Limb (tissue), 2 donors: ENCODE results near the gene SPDYE1.
"Not testable (repeated sequence)": the region's sequence is repeated elsewhere in the genome, so short reads cannot be mapped to it uniquely, and the experiment has no call there.

Experiments used
- DNase-seq, 2 donors: peaks; one replicate each; pipeline ENCODE4 v3.0.0-alpha.2; 2016; ENCODE audit errors: extremely low spot score in 2 of 2

Gene SPDYE1, protein sequence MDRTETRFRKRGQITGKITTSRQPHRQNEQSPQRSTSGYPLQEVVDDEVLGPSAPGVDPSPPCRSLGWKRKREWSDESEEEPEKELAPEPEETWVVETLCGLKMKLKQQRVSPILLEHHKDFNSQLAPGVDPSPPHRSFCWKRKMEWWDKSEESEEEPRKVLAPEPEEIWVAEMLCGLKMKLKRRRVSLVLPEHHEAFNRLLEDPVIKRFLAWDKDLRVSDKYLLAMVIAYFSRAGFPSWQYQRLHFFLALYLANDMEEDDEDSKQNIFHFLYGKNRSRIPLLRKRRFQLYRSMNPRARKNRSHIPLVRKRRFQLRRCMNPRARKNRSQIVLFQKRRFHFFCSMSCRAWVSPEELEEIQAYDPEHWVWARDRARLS

GRCh38 chr7:43997532-43997931 lies at the start of gene SPDYE1:
Gene SPDYE1, plus strand, starts transcription at chr7:43997897. Its CDS starts 2,053 bp downstream, at chr7:43999950.
- not testable (repeated sequence) for DNase-seq

DNA sequence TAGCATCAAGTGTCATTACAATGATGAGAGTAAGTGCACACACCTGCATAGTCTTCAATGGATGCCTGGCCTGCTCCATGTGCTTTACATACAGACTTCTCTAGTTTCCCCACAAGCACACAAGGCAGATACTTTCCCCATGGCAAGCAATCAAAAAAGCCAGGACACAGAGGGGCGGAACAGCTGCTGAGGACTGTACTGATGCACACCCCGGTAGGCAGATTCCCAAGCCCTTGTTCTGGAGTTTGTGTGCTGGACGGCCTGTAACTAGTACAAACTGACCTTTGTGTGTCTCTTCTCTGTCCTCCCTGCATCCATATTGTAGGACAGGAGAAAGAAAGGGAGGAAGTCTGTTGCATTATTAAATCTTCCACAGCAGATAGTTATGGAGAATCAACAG lies 45.7 kb upstream of the SPDYE1 start:
- DNase-seq, result no peak

- DNase-seq, result no peak
Measured at GRCh38 chr7:43953071-43953470, 44.6 kb upstream of the SPDYE1 start.

GRCh38 chr7:43954524-43955228 lies 43.0 kb upstream of the SPDYE1 start:
- peak in 1 of 2 donors; percentile 43 for DNase-seq

GRCh38 chr7:43956027-43956426 lies 41.7 kb upstream of the SPDYE1 start:
- no peak for DNase-seq

DNA sequence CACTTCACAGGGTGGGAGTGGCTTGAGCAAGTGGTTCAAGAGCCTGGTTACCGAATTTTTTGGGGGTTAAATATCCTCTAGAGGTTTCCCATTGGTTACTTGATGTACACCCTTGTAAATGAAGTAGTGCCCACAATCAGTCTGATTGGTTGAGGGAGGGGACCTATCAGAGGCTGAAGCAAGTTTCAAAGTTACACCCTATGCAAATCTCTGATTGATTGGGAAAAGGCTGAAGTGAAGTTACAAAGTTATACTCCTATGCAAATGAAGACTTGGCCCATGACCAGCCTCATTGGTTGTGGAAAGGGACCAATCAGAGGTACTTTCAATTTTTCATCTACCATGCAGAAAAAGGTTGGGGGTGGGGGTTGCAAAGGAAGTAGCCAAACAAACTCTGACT lies 36.8 kb upstream of the SPDYE1 start:
- no peak for DNase-seq

DNA sequence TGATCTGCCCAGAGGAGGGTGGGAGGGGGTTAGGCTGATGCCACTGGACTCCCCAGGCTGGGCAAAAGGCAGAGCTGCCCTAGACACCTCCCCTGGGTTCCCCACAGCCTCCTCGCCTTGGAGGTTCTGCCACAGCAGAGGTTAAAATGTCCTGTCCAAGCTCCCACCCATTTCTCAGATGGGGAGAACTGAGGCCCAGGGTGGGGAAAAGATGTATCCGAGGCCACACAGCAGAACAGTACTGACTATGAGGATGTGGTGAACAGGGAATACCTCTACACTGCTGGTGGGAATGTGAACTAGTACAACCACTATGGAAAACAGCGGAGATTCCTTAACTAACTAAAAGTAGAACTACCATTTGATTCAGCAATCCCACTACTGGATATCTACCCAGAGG lies 31.3 kb upstream of the SPDYE1 start:
- not testable (repeated sequence) for DNase-seq

- not testable (repeated sequence) for DNase-seq
Measured at GRCh38 chr7:43968172-43969040, 29.3 kb upstream of the SPDYE1 start.

DNA sequence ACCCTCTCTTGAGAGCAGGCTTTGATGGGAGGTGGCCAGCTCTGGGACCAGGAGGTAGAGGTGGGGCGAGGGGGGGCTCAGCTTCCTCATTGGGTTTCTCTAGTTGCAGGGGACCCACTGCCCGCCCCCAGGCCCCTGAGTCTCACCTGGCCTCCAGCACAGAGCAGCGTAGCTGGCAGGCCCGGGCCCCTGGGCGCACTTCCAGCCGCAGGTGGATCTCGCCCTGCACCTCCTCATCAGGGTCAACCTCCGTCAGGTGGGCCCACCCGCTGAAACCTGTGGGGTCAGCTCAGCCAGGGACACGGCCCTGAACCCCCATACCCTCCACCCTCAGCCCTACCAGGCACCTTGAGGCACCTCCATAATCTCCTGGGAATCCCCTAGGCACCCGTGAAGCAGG lies 28.1 kb upstream of the SPDYE1 start:
- not testable (repeated sequence) for DNase-seq

- DNase-seq, result not testable (repeated sequence)
Measured at GRCh38 chr7:43970698-43971097, 27.0 kb upstream of the SPDYE1 start.

- DNase-seq, result not testable (repeated sequence)
Measured at GRCh38 chr7:43974033-43974573, 23.6 kb upstream of the SPDYE1 start.

GRCh38 chr7:43974725-43975482 lies 22.8 kb upstream of the SPDYE1 start:
- DNase-seq, result not testable (repeated sequence)

DNA sequence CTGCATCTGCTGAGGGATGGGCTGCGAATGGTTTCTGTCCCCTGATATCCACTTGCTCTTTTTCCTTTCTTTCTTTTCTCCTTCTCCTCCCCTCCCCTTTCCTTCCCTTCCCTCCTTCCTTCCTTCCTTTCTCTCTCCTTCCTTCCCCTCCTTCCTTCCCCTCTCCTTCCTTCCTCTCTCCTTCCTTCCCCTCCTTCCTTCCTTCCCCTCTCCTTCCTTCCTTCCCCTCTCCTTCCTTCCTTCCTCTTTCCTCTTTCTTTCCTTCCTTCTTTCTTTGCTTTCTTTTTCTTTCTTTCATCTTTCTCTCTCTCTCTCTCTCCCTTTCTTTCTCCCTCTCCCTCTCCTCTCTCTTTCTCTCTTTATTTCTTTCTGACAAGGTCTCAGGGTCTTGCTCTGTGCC lies 20.2 kb upstream of the SPDYE1 start:
- no peak for DNase-seq

GRCh38 chr7:43978102-43978501 lies 19.6 kb upstream of the SPDYE1 start:
- not testable (repeated sequence) for DNase-seq

- not testable (repeated sequence) for DNase-seq
Measured at GRCh38 chr7:43982848-43983247, 14.8 kb upstream of the SPDYE1 start.

GRCh38 chr7:43983736-43984135 lies 14.0 kb upstream of the SPDYE1 start:
- DNase-seq, result not testable (repeated sequence)

GRCh38 chr7:43985904-43986864 lies 11.5 kb upstream of the SPDYE1 start:
- DNase-seq, result peak in 1 of 2 donors; percentile 55

DNA sequence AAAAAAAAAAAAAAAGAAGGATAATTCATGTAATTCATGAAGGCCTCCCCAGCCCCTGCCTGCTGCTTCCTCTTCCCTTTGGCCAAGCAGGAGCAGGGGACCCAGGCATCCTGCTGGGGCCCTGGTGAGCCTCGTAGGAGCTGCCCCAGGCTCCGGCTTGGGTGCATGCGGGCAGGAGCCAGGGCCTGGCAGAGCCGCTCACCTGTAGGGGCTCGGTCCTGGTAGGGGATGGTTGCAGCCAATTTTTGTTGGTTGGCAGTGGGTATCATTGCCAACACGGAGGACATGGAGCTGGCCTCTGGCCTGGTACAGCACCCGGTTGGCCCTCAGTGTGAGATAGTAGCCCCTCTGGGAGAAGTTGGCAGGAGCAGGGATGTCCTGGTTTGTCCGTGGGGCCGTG lies 10.2 kb upstream of the SPDYE1 start:
- not testable (repeated sequence) for DNase-seq

DNA sequence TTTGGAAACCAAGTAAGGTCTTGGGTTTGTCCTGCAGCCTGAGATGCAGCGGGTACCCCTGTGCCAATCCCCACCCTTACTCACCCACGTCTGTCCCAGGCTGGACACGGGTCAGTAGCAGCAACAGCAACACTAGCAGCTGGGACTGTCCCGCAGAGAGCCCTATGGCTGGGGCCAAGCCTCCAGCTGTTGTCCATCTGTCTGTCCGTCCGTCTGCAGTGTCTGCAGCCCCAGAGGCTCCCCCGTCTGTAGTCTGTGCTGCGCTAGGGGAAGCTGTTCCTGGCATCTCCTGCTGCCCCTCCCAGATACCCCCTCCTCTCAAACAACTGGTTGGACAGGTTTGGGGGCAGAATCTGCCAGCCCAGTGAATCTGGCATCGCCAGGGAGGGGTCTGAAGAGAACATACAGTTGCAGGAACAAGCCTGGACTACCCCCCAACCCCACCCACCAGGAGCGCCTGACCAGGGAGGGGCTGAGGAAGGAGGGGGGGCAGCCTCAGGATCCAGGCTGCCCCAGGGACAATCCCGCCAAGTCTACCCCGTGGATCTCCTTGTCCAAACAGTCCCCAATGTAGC lies 7.6 kb upstream of the SPDYE1 start:
- DNase-seq, result not testable (repeated sequence)
